Measurements from ENCODE around the gene LMTK3. TPM values are rescaled to one million over a fixed set of nuclear protein-coding genes. Genes with fewer than 3 reads are reported as not detected.

LMTK3 gene
- total and polyA plus RNA-seq, 2 of the 13 experiments (the other 11 are each of a cell fraction or from before 2014, with no cell fraction given) = 0.18 to 0.29 TPM

GRCh38 chr19:48478339-48479256 lies 33.0 kb downstream of the LMTK3 start:
- in situ Hi-C loops (cut with HindIII; ENCODE audit: extremely low pct_ligation_motif_present, low pct_unique_long_range_greater_than_20kb) = no loop called here
- FAIRE-seq (no peak), DNase-seq (ENCODE audit: low spot score) (no peak), ATAC-seq (no peak)
- Histone ChIP-seq H3K27ac (ENCODE audit: extremely low read length, insufficient read depth, low read length) (no peak overlapping the region), H4K20me1 (ENCODE audit: insufficient read depth, low read length) (no peaks in the 10 kb centered on the region), H3K9ac (ENCODE audit: insufficient read depth, low read depth, low read length) (no peak overlapping the region), H3K9me3 (ENCODE audit: low read length) (no peaks in the 10 kb centered on the region), H3K27me3 (ENCODE audit: control insufficient read depth in 1 of 2, insufficient read depth in 2 of 2, low read length in 2 of 2) (no peaks in the 10 kb centered on the region), H3K36me3 (replicated peaks in 1 of 2; ENCODE audit: control insufficient read depth in 1 of 2, insufficient read depth in 2 of 2, low read length in 2 of 2) (peaks cover 22 to 32% of the 10 kb centered on the region in 2 experiments; a peak in 4 of 5 replicates), H3K4me3 (replicated peaks in 1 of 3; ENCODE audit: insufficient read depth in 1 of 3, low read depth in 2 of 3, low read length in 3 of 3) (no peak overlapping the region), H3K4me1 (ENCODE audit: insufficient read depth, low read length) (peaks cover 2% of the 10 kb centered on the region; the same call in 1 of the 2 replicates), H3K4me2 (ENCODE audit: low read depth, low read length) (no peak overlapping the region), H2AFZ (ENCODE audit: low read length) (no peak overlapping the region), H3K79me2 (ENCODE audit: insufficient read depth, low read length) (no peaks in the 10 kb centered on the region)
- intact Hi-C loops (cut with micrococcal nuclease; ENCODE audit: unreplicated experiment) = no loop called here
- ChIA-PET CTCF (ENCODE audit: low intra/inter-chr PET ratio, low total read pairs) (no interaction called here), POLR2A (interaction anchor here (0.9 to 1.4 kb wide), 2 partner anchors 9 to 15 kb away, joined by 4 read pairs; no protein-coding TSS in a partner anchor)
- TF ChIP-seq ZSCAN22 (CRISPR knock-in tag; IDR thresholded peaks at IDR 0.05) (peak; percentile 81; the same call in 1 of the 2 replicates), RFXAP (CRISPR knock-in tag; IDR thresholded peaks at IDR 0.05; ENCODE audit: borderline replicate concordance) (no peak), SAP130 (CRISPR knock-in tag; IDR thresholded peaks at IDR 0.05; ENCODE audit: low read depth) (no peak)
- 97% methylated on average over 24 of the region's 29 CpGs for WGBS (ENCODE audit: low lambda C conversion rate)
- no TSS peak for BruUV-seq (replicated peaks)

DNA sequence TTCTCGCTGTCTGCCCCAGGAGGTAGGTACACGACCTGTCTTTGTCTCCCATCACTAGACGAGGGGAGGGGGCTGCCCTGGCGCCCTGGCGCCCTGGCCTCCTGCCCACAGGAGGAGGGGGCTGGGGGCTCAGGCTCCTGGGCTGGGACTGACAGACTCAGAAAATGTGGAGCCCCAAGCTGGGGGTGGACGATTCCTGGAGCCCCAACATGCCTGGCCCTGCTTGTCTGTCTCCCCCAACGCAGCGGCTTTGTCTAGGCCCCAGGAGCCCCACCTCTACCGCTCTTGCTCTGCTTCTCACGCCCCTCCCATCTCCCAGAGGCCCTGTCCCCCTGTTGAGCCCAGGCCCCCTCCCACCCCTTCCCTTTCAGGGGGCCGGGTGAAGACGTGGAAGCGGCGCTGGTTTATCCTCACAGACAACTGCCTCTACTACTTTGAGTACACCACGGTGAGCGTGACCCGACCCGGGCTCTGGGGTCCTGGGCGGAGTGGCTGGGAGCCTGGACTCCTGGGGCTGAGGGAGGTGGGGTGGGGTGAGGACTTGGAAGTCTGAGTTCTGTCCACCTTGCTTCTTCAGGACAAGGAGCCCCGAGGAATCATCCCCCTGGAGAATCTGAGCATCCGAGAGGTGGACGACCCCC lies 33.8 kb downstream of the LMTK3 start:
- Histone ChIP-seq H3K27ac (ENCODE audit: extremely low read length, insufficient read depth, low read length) (no peak overlapping the region), H3K9ac (ENCODE audit: insufficient read depth, low read depth, low read length) (no peak overlapping the region)
- POLR2A ChIA-PET = no interaction called here

More for the DNA sequence above, 33.8 kb downstream of the LMTK3 start:
- Histone ChIP-seq H3K27me3 (ENCODE audit: control insufficient read depth in 1 of 2, insufficient read depth in 2 of 2, low read length in 2 of 2) (no peaks in the 10 kb centered on the region), H3K9me3 (ENCODE audit: low read length) (no peaks in the 10 kb centered on the region), H3K4me2 (ENCODE audit: low read depth, low read length) (no peak overlapping the region), H2AFZ (ENCODE audit: low read length) (no peak overlapping the region), H3K4me3 (replicated peaks in 1 of 3; ENCODE audit: insufficient read depth in 1 of 3, low read depth in 2 of 3, low read length in 3 of 3) (no peak overlapping the region), H3K4me1 (ENCODE audit: insufficient read depth, low read length) (no peaks in the 10 kb centered on the region), H4K20me1 (ENCODE audit: insufficient read depth, low read length) (no peaks in the 10 kb centered on the region), H3K36me3 (replicated peaks in 1 of 2; ENCODE audit: control insufficient read depth in 1 of 2, insufficient read depth in 2 of 2, low read length in 2 of 2) (peaks cover 23 to 40% of the 10 kb centered on the region in 2 experiments; a peak in 4 of 5 replicates), H3K79me2 (ENCODE audit: insufficient read depth, low read length) (no peaks in the 10 kb centered on the region)
- intact Hi-C loops (cut with micrococcal nuclease; ENCODE audit: unreplicated experiment) (no loop called here), in situ Hi-C loops (cut with HindIII; ENCODE audit: extremely low pct_ligation_motif_present, low pct_unique_long_range_greater_than_20kb) (no loop called here)
- FAIRE-seq (no peak), ATAC-seq (no peak), DNase-seq (ENCODE audit: low spot score) (no peak)
- CTCF ChIA-PET (ENCODE audit: low intra/inter-chr PET ratio, low total read pairs) = no interaction called here
- WGBS (ENCODE audit: low lambda C conversion rate) = 94% methylated on average over 17 of the region's 22 CpGs
- no TSS peak for BruUV-seq (replicated peaks)
- TF ChIP-seq THYN1 (CRISPR knock-in tag; IDR thresholded peaks at IDR 0.05; ENCODE audit: borderline replicate concordance, low read depth) (no peak), AGO2 (optimal IDR thresholded peaks at IDR 0.05; ENCODE audit: low read depth, low read length) (peak; percentile 61), MTA1 (CRISPR knock-in tag; IDR thresholded peaks at IDR 0.05; ENCODE audit: borderline replicate concordance) (no peak), POLR2G (IDR thresholded peaks at IDR 0.05; ENCODE audit: low read depth, low read length) (0 out of 2 replicates have a peak, but pooled peaks have one; percentile 13), PCBP1 (IDR thresholded peaks at IDR 0.05; ENCODE audit: borderline replicate concordance, low read depth, low read length) (0 out of 2 replicates have a peak, but pooled peaks have one; percentile 39), HNRNPH1 (optimal IDR thresholded peaks at IDR 0.05; ENCODE audit: low read depth, low read length) (no peak), DMAP1 (CRISPR knock-in tag; IDR thresholded peaks at IDR 0.05) (no peak)
- TF ChIP-seq, protein P1, sequence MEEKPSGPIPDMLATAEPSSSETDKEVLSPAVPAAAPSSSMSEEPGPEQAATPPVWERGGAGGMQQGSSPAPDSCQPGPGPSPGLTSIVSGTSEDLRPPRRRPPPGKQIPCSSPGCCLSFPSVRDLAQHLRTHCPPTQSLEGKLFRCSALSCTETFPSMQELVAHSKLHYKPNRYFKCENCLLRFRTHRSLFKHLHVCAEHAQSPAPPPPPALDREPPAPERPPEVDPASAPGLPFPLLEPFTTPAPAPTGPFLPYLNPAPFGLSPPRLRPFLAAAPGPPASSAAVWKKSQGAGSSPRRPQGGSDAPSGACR (CRISPR knock-in tag; IDR thresholded peaks at IDR 0.05) = no peak

Measured in HepG2 (cell line).